Muscle of leg (tissue), 11 donors: Measurements from ENCODE around the gene MTMR6. TPM values are rescaled to one million over a fixed set of nuclear protein-coding genes. Genes with fewer than 3 reads are reported as not detected.

ENCODE experiments used
- DNase-seq: peaks from one replicate; pipeline ENCODE4 v3.0.0; 2013
- H3K27ac ChIP-seq: one replicate; pipeline ENCODE4 v1.5.1; 2013; ENCODE audit warnings: mild to moderate bottlenecking, low read length, control low read depth
- H3K27me3 ChIP-seq: one replicate; pipeline ENCODE4 v1.6.1; 2013; ENCODE audit warnings: low read length; ENCODE audit not compliant: control insufficient read depth, insufficient read depth
- H3K36me3 ChIP-seq: one replicate; pipeline ENCODE4 v1.6.1; 2013; ENCODE audit warnings: low read length; ENCODE audit not compliant: control insufficient read depth, insufficient read depth
- H3K4me1 ChIP-seq: one replicate; pipeline ENCODE4 v1.6.1; 2013; ENCODE audit warnings: low read length; ENCODE audit not compliant: control insufficient read depth, insufficient read depth
- H3K4me3 ChIP-seq: one replicate; pipeline ENCODE4 v1.5.1; 2013; ENCODE audit warnings: low read length, control low read depth
- H3K9me3 ChIP-seq: replicated peaks from 2 replicates; pipeline ENCODE4 v1.6.1; 2013; ENCODE audit warnings: low read depth, low read length; ENCODE audit not compliant: control insufficient read depth
- WGBS: methylation state at CpG from one replicate; pipeline ENCODE4 v1.1.5; 2013; ENCODE audit warnings: missing lambda C conversion rate; ENCODE audit not compliant: insufficient coverage; 5-methylcytosine and 5-hydroxymethylcytosine counted together
- polyA plus RNA-seq, 8 donors: library from polyadenylated mRNA; unstranded; fragments of 120-200 nt; gene quantifications; one replicate each; pipeline versions ENCODE4 v1.2.1 to v1.2.3, GENCODE V29; 2013; ENCODE audit warnings: inconsistent platforms in 1 of 8, low replicate concordance in 1 of 8; ENCODE audit not compliant: insufficient read length in 8 of 8, insufficient read depth in 1 of 8
- total RNA-seq: library from RNA; stranded (reverse); fragments of 120-200 nt; gene quantifications from one replicate; pipeline ENCODE4 v1.2.4, GENCODE V29; 2013

The MTMR6 gene
- total and polyA plus RNA-seq, 9 donors: 9.2 to 13.3 (median 11.4) TPM

DNA sequence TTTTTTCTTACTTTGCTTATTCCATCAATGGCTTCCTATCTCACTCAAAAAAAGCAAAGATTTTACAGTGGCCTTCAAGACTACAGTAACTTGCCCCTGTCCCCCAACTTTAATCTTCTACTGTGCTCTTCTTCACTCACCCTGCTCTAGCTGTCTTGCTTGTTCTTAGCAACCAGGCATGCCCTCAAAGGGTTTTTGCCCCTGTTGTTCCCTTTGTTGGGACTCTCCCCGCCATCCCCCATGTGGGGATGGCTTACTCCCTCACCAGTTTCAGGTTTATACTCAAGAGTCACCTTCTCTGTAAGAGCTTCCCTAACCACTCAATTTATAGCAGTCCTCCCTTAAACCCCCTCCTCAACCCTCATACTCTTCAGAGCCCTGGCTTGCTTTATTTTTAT is 5.4 kb downstream of the MTMR6 start:
- peaks cover 2% of the 10 kb centered on the region for H3K4me1 ChIP-seq
- WGBS: 100% methylated on average over 1 of the region's 1 CpG
- H3K9me3 ChIP-seq: no peaks in the 10 kb centered on the region

DNA sequence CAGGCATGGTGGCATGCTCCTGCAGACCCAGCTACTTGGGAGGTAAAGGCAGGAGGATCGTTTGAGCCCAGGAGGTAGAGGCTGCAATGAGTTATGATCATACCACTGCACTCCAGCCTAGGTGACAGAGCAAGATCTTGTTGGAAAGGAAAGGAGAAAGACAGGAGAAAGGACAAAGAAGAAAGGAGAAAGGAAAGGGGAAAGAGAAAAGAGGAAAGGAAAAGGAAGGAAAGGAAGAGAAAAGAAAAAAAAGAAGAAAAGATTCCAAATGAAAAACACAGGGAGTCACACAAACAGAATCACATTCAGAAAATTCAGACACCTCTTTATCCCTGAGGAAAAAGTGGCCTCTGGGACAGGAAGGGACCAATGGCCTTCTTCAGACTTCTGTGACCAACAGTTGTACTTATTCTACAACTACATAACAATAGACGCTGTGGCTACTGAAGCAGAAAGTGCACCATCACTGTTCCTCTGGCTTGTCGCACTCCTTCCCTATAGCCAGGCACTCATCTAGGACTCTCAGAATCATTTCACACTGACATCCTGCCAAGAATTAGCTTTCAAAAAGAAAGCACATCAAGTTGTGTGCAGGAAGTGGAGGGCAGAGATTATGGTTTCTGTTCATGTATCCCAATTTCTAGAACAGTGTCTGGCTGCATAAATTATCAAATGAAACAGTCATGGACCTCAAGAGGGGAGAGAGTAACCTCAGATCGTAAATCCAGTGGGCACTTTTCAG is 5.9 kb downstream of the MTMR6 start:
- Histone ChIP-seq H3K9me3 (no peaks in the 10 kb centered on the region), H3K4me3 (no peak overlapping the region), H3K36me3 (no peaks in the 10 kb centered on the region), H3K27me3 (no peaks in the 10 kb centered on the region), H3K4me1 (peaks cover 2% of the 10 kb centered on the region), H3K27ac (no peak overlapping the region)
- 50% methylated on average over 2 of the region's 4 CpGs for WGBS
- no peak for DNase-seq

More for the DNA sequence above, 5.4 kb downstream of the MTMR6 start:
- no peak for DNase-seq
- no peak overlapping the region for H3K27ac ChIP-seq
- no peaks in the 10 kb centered on the region for H3K27me3 ChIP-seq
- H3K36me3 ChIP-seq: no peaks in the 10 kb centered on the region
- no peak overlapping the region for H3K4me3 ChIP-seq

DNA sequence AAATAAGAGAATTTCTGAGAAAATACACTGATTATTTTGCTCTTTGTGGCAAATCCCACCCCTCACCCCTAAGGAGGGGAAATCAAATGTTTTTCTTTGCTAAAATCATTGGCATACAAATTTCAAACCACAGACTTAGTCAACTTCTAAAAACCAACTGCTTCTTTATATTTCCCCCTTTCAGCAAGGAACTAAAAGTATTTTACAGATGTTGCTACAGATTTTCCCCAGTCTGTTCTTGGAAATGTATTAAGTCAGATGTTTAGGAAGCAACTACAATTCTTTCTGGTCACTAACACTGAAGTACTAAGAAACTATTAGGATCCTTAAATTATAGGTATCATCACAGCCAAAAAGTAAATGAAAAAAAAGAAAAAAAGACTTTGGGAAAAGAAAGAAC is 6.9 kb downstream of the MTMR6 start:
- no peak for DNase-seq
- Histone ChIP-seq H3K9me3 (no peaks in the 10 kb centered on the region), H3K4me3 (no peak overlapping the region), H3K36me3 (no peaks in the 10 kb centered on the region), H3K27ac (no peak overlapping the region), H3K27me3 (no peaks in the 10 kb centered on the region), H3K4me1 (no peaks in the 10 kb centered on the region)

DNA sequence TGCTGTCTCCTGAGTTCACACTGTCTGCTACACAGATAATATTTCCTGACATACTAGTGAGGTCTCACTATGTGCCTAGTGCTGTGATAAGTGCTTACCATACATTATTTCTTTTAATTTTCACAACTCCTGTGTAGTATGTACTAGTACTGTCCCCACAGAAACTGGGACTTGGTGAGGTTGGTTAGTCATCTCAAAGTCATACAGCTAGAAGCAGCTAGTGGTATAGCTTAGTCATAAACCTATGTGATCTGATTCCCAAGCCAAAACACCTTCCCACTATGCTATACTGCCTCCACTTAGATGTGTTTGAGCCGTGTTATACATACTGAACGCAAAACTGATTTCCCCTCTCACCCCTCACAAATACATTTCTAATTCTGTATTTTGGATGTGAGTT is 10.5 kb downstream of the MTMR6 start:
- Histone ChIP-seq H3K4me3 (no peak overlapping the region), H3K36me3 (peaks cover 5% of the 10 kb centered on the region), H3K4me1 (no peaks in the 10 kb centered on the region), H3K9me3 (no peaks in the 10 kb centered on the region), H3K27ac (no peak overlapping the region), H3K27me3 (no peaks in the 10 kb centered on the region)
- WGBS: no CpG with 5 or more reads among the region's 2 CpGs
- no peak for DNase-seq

DNA sequence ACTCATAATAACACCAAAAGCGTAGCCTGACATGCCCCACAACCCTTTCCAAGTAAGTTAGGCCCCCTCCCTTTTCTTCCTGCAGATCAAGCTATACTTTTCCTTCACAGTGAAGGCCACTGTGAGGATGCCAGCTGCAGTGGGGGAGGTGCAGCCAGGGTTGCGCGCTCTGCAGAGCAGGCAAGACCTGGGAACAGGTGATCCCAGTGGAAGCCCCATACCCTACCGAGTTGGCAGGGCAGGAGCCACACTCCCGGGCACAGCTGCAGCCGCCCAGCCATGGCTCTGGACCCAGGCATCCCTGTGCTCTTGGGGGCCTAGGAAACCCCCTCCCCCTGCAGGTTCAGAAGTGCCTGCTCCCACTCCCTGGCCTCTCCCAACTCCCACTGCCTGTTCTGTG is 18.7 kb downstream of the MTMR6 start:
- Histone ChIP-seq H3K4me3 (no peak overlapping the region), H3K36me3 (peaks cover 17% of the 10 kb centered on the region), H3K9me3 (no peaks in the 10 kb centered on the region), H3K4me1 (no peaks in the 10 kb centered on the region), H3K27me3 (no peaks in the 10 kb centered on the region), H3K27ac (no peak overlapping the region)
- DNase-seq: no peak
- 88% methylated on average over 5 of the region's 6 CpGs for WGBS

DNA sequence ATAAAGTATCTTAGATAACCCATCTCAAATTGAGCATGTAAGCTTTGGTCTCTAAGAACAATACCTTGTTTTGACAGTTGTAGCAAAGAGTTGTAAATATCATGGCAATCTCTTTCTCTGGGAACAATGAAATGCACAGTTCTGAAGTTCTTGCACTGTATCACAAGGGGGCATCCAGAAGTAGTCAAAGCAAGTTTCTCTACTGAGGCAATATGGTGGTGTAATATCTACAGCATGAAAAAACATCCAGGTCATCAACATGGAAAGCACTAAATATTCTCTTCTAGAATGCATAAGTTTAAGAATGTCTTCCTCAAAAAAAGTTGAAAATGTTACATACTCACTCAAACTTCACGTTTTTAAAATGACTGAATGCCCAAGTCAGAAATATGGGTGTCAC is 19.6 kb downstream of the MTMR6 start:
- DNase-seq: no peak
- H3K27me3 ChIP-seq: no peaks in the 10 kb centered on the region
- no peaks in the 10 kb centered on the region for H3K9me3 ChIP-seq
- H3K36me3 ChIP-seq: peaks cover 23% of the 10 kb centered on the region
- H3K27ac ChIP-seq: no peak overlapping the region
- no peaks in the 10 kb centered on the region for H3K4me1 ChIP-seq
- 67% methylated on average over 1 of the region's 1 CpG for WGBS
- no peak overlapping the region for H3K4me3 ChIP-seq

DNA sequence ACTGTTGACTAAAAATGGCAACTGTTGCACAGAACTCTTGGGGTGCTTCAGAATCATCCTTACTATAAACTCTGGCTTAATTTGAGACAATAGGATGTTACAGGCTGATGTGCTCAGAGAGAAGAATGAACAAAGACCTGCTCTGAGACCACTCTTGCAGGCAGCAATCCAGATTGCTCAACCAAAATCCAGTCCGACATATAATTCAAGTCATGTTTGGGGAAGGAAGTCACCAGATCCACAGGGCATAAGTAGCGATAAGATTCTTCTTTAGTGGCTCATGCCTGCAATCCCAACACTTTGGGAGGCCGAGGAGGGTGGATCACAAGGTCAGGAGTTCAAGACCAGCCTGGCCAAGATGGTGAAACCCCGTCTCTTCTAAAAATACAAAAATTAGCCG is 20.6 kb downstream of the MTMR6 start:
- Histone ChIP-seq H3K9me3 (no peaks in the 10 kb centered on the region), H3K36me3 (peaks cover 24% of the 10 kb centered on the region)
- WGBS: 81% methylated on average over 2 of the region's 5 CpGs

DNA sequence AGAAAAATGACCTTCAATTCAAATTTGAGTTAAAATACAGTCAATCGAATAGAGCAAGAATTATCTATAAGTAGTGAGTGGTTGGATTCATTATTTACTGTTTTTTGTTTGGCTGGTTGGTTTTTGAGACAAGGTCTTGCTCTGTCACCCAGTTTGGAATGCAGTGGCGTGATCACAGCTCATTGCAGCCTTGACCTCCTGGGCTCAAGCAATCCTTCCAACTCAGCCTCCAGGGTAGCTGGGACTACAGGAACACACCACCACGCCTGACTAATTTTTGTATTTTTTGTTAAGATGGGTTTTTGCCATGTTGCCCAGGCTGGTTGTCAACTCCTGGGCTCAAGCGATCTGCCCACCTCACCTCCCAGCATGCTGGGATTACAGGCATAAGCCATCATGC is 25.0 kb downstream of the MTMR6 start:
- DNase-seq: no peak
- H3K4me1 ChIP-seq: no peaks in the 10 kb centered on the region
- no peak overlapping the region for H3K27ac ChIP-seq
- H3K27me3 ChIP-seq: no peaks in the 10 kb centered on the region
- no peaks in the 10 kb centered on the region for H3K9me3 ChIP-seq
- no CpG with 5 or more reads among the region's 4 CpGs for WGBS
- no peak overlapping the region for H3K4me3 ChIP-seq
- peaks cover 28% of the 10 kb centered on the region for H3K36me3 ChIP-seq

More for the DNA sequence above, 20.6 kb downstream of the MTMR6 start:
- no peak overlapping the region for H3K27ac ChIP-seq
- H3K4me1 ChIP-seq: no peaks in the 10 kb centered on the region
- H3K4me3 ChIP-seq: no peak overlapping the region
- DNase-seq: no peak
- no peaks in the 10 kb centered on the region for H3K27me3 ChIP-seq

DNA sequence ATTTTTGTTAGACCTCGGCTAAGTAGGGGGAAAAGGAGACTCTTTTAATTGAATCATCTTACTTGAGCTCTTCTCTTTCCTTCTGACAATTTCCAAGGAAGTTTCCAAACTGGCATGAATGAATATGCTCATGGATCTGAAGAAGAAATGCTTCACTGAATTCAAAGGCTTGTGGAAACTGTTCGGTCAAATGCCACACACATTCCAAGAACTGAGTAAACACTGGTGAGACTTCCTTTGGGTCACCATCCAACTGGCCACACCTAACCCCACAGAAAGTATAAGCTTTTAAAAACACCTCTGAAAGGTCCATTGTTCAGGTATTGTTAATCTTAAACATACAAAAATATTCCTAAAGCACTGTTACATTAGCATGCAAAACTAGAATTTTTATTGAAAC is 33.6 kb downstream of the MTMR6 start:
- no peak overlapping the region for H3K27ac ChIP-seq
- H3K36me3 ChIP-seq: peaks cover 23% of the 10 kb centered on the region
- no peaks in the 10 kb centered on the region for H3K9me3 ChIP-seq
- H3K4me1 ChIP-seq: no peaks in the 10 kb centered on the region
- H3K27me3 ChIP-seq: no peaks in the 10 kb centered on the region
- no CpG with 5 or more reads among the region's 2 CpGs for WGBS
- no peak overlapping the region for H3K4me3 ChIP-seq
- DNase-seq: peak; percentile 33

DNA sequence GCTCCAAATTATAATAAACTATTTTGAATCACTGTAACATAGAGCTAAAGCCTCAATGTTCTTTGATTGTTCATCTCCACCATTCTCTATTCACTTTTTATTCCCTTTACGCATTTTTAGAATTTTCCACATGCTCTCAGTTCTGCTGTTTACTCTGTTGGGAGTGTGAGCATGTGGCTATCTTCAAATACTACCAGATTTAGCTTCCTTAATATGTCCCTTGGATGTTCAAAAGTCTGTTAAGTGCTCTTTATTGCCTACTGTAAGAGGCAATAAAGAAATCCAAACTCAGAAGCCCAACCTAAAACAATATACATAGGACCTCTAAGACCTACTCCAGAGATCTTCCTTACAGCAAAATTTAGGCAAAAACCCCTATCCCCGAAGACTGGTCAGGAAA is 34.5 kb downstream of the MTMR6 start:
- Histone ChIP-seq H3K36me3 (peaks cover 23% of the 10 kb centered on the region), H3K9me3 (no peaks in the 10 kb centered on the region), H3K4me1 (no peaks in the 10 kb centered on the region), H3K4me3 (no peak overlapping the region), H3K27me3 (no peaks in the 10 kb centered on the region), H3K27ac (no peak overlapping the region)
- no CpG with 5 or more reads among the region's 2 CpGs for WGBS
- DNase-seq: no peak

DNA sequence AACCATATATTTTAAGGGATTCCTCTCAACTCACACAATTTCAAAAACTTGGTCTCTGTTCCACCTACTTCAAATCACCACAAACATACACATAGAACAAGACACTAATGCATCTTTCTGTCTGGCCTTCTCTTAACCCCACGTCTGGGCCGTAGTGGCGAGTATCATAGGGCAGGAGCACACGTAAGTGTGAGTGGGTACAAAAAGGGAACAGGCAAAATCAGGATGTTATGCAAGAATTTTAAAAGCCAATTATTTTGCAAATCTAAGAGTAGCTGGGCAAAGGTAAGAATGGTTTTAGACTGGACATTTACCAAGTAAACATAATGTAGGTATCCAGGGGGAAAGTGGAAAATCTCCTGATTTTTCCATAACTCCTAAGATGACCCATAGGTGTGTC is 35.1 kb downstream of the MTMR6 start:
- no peak overlapping the region for H3K4me3 ChIP-seq
- H3K27me3 ChIP-seq: no peaks in the 10 kb centered on the region
- no peaks in the 10 kb centered on the region for H3K4me1 ChIP-seq
- peaks cover 21% of the 10 kb centered on the region for H3K36me3 ChIP-seq
- no CpG with 5 or more reads among the region's 4 CpGs for WGBS
- peak; percentile 19 for DNase-seq
- H3K27ac ChIP-seq: no peak overlapping the region
- no peaks in the 10 kb centered on the region for H3K9me3 ChIP-seq
